Subcutaneous abdominal adipose tissue (tissue), 5 donors: ENCODE data around the gene TMCO6.

Source experiments
- H3K27ac ChIP-seq: one replicate; pipeline ENCODE4 v1.7.0; 2013; ENCODE audit warnings: low read depth, mild to moderate bottlenecking, inconsistent platforms, low read length, moderate library complexity
- H3K27me3 ChIP-seq, 5 donors: one replicate each; pipeline ENCODE4 v1.7.0; 2013; ENCODE audit warnings: low read length in 5 of 5, inconsistent platforms in 1 of 5; ENCODE audit not compliant: control insufficient read depth in 5 of 5, insufficient read depth in 4 of 5
- H3K36me3 ChIP-seq, 5 donors: one replicate each; pipeline ENCODE4 v1.7.0; 2013; ENCODE audit warnings: low read length in 5 of 5; ENCODE audit not compliant: control insufficient read depth in 5 of 5, insufficient read depth in 5 of 5
- H3K4me1 ChIP-seq, 5 donors: one replicate each; pipeline ENCODE4 v1.7.0; 2013; ENCODE audit warnings: low read length in 5 of 5, mild to moderate bottlenecking in 3 of 5, moderate library complexity in 1 of 5; ENCODE audit not compliant: control insufficient read depth in 5 of 5, insufficient read depth in 5 of 5
- H3K4me3 ChIP-seq, 5 donors: one replicate each; pipeline ENCODE4 v1.7.0; 2013; ENCODE audit warnings: low read length in 5 of 5, low read depth in 1 of 5
- H3K9ac ChIP-seq, 5 donors: one replicate each; pipeline ENCODE4 v1.7.0; 2013; ENCODE audit warnings: low read length in 5 of 5, mild to moderate bottlenecking in 4 of 5, moderate library complexity in 3 of 5
- H3K9me3 ChIP-seq, 5 donors: one replicate each; pipeline ENCODE4 v1.7.0; 2013; ENCODE audit warnings: low read length in 5 of 5; ENCODE audit not compliant: control insufficient read depth in 5 of 5
- donor health status: healthy.
- donor health status: healthy.
- donor health status: healthy.
- donor health status: healthy.
- donor health status: healthy.

Gene TMCO6

GRCh38 chr5:140690376-140690932, 51.2 kb downstream of the TMCO6 start:
- H3K4me3 ChIP-seq = peak overlapping the region; percentile 80 to 98 (median 96)

GRCh38 chr5:140690941-140691924, 52.0 kb downstream of the TMCO6 start, which contains the start of the genes HARS1 and HARS2:
Gene HARS1, minus strand, starts transcription at chr5:140691370. Its CDS starts 66 bp downstream, at chr5:140691304.
Gene HARS2, plus strand, starts transcription at chr5:140691455. Its CDS starts 194 bp downstream, at chr5:140691649.
- peak within 1 kb of the TSS; percentile 84 to 99 (median 96) for H3K9ac ChIP-seq
- no peaks in the 10 kb centered on the region for H3K9me3 ChIP-seq
- H3K4me3 ChIP-seq = peak within 1 kb of the TSS; percentile 80 to 98 (median 96)
- no peaks in the 10 kb centered on the region for H3K27me3 ChIP-seq
- peaks cover 7 to 35% (median 25%) of the 10 kb centered on the region in 5 donors for H3K4me1 ChIP-seq
- peak within 1 kb of the TSS; percentile 89 for H3K27ac ChIP-seq
- H3K36me3 ChIP-seq = peaks cover 20 to 36% (median 33%) of the 10 kb centered on the region in 5 donors

More at GRCh38 chr5:140690376-140690932, 51.2 kb downstream of the TMCO6 start:
- peak overlapping the region; percentile 89 for H3K27ac ChIP-seq
- peaks cover 7 to 35% (median 25%) of the 10 kb centered on the region in 5 donors for H3K4me1 ChIP-seq
- no peaks in the 10 kb centered on the region for H3K9me3 ChIP-seq
- H3K27me3 ChIP-seq = no peaks in the 10 kb centered on the region
- peaks cover 14 to 28% (median 25%) of the 10 kb centered on the region in 5 donors for H3K36me3 ChIP-seq
- H3K9ac ChIP-seq = peak overlapping the region; percentile 84 to 99 (median 96)

GRCh38 chr5:140694276-140694675, 55.0 kb downstream of the TMCO6 start:
- Histone ChIP-seq H3K9me3 (no peaks in the 10 kb centered on the region), H3K4me3 (no peak overlapping the region), H3K9ac (peak overlapping the region in 1 of 5 donors; percentile 4), H3K27me3 (no peaks in the 10 kb centered on the region), H3K27ac (no peak overlapping the region), H3K4me1 (peaks cover 7 to 35% (median 25%) of the 10 kb centered on the region in 5 donors), H3K36me3 (peaks cover 35 to 59% (median 56%) of the 10 kb centered on the region in 5 donors)
